WTC11 (cell line): ENCODE results near the gene ZFYVE28. TPM values are rescaled to one million over a fixed set of nuclear protein-coding genes. Genes with fewer than 3 reads are reported as not detected.

ENCODE experiments used
- ATAC-seq: fragments of 200-7000 bp; cut with Tn5 transposase; 2 replicates; pipeline ENCODE4 v1.10.0; 2021; ENCODE audit warnings: mild to moderate bottlenecking, moderate library complexity
- CTCF ChIA-PET: fragments of 300-600 bp; sonication (Branson Sonifier 250); formaldehyde crosslinking; loops from one replicate; lab custom pipeline; 2021; ENCODE audit warnings: antibody characterized with exemption; lab: Charles Lee
- POLR2A ChIA-PET: fragments of 350-600 bp; sonication (Branson Sonifier 250); formaldehyde crosslinking; loops from one replicate; lab custom pipeline; 2021; ENCODE audit warnings: antibody characterized with exemption; lab: Charles Lee
- DNase-seq: peaks from one replicate; pipeline ENCODE4 v3.0.0; 2021; ENCODE audit warnings: low spot score
- H3K27ac Mint-ChIP-seq: 2 replicates; pipeline ENCODE4 v1.8.0; 2021; ENCODE audit warnings: mixed read lengths
- H3K27me3 Mint-ChIP-seq: 2 replicates; pipeline ENCODE4 v1.8.0; 2021; ENCODE audit warnings: low read depth, mild to moderate bottlenecking, moderate library complexity, mixed read lengths
- H3K36me3 Mint-ChIP-seq: 2 replicates; pipeline ENCODE4 v1.8.0; 2021; ENCODE audit warnings: mixed read lengths
- H3K4me1 Mint-ChIP-seq: 2 replicates; pipeline ENCODE4 v1.8.0; 2022; ENCODE audit warnings: mixed read lengths
- H3K4me3 Mint-ChIP-seq: 2 replicates; pipeline ENCODE4 v1.8.0; 2021; ENCODE audit warnings: mild to moderate bottlenecking, moderate library complexity, mixed read lengths
- H3K9me3 Mint-ChIP-seq: 2 replicates; pipeline ENCODE4 v1.8.0; 2021; ENCODE audit warnings: mixed read lengths
- ATF2 ChIP-seq: sonication (generic); formaldehyde crosslinking; IDR thresholded peaks from 2 replicates; pipeline ENCODE4 v1.8.1; 2022; ENCODE audit warnings: low read depth, missing genetic modification reagents, borderline replicate concordance
- ATF3 ChIP-seq: sonication (generic); formaldehyde crosslinking; conservative IDR thresholded peaks from 2 replicates; pipeline ENCODE4 v1.8.1; 2022; ENCODE audit warnings: mild to moderate bottlenecking, missing genetic modification reagents
- CBFB ChIP-seq: sonication (generic); formaldehyde crosslinking; IDR thresholded peaks from 2 replicates; pipeline ENCODE4 v1.8.1; 2022; ENCODE audit warnings: mild to moderate bottlenecking, low read depth, missing genetic modification reagents
- CREB1 ChIP-seq: sonication (generic); formaldehyde crosslinking; IDR thresholded peaks from 2 replicates; pipeline ENCODE4 v1.8.0; 2023; ENCODE audit warnings: mild to moderate bottlenecking, missing genetic modification reagents
- FOXJ3 ChIP-seq: sonication (generic); formaldehyde crosslinking; IDR thresholded peaks from 2 replicates; pipeline ENCODE4 v1.9.0; 2021; ENCODE audit warnings: missing genetic modification reagents, mild to moderate bottlenecking, borderline replicate concordance
- GABPB1 ChIP-seq: sonication (generic); formaldehyde crosslinking; IDR thresholded peaks from 2 replicates; pipeline ENCODE4 v1.8.1; 2023; ENCODE audit warnings: mild to moderate bottlenecking, missing genetic modification reagents
- KAT7 ChIP-seq: sonication (generic); formaldehyde crosslinking; IDR thresholded peaks from 2 replicates; pipeline ENCODE4 v1.8.1; 2023; ENCODE audit warnings: missing genetic modification reagents, mild to moderate bottlenecking, borderline replicate concordance
- MXD4 ChIP-seq: fragments of 250-450 bp; sonication (Bioruptor Pico); IDR thresholded peaks from 2 replicates; pipeline ENCODE4 v1.8.0; 2021; ENCODE audit warnings: mild to moderate bottlenecking, moderate library complexity, borderline replicate concordance
- NFE2L1 ChIP-seq: sonication (generic); formaldehyde crosslinking; IDR thresholded peaks from 2 replicates; pipeline ENCODE4 v1.8.1; 2023; ENCODE audit warnings: missing genetic modification reagents
- NFYB ChIP-seq: sonication (generic); formaldehyde crosslinking; conservative IDR thresholded peaks from 2 replicates; pipeline ENCODE4 v1.8.0; 2022; ENCODE audit warnings: low read depth, missing genetic modification reagents
- NR1H2 ChIP-seq: sonication (generic); formaldehyde crosslinking; IDR thresholded peaks from 2 replicates; pipeline ENCODE4 v1.9.0; 2021; ENCODE audit warnings: mild to moderate bottlenecking, moderate library complexity, missing genetic modification reagents
- NR2C2 ChIP-seq: sonication (generic); formaldehyde crosslinking; IDR thresholded peaks from 2 replicates; pipeline ENCODE4 v1.8.0; 2022; ENCODE audit warnings: mild to moderate bottlenecking, missing genetic modification reagents
- PREB ChIP-seq: sonication (generic); formaldehyde crosslinking; IDR thresholded peaks from 2 replicates; pipeline ENCODE4 v1.8.1; 2022; ENCODE audit warnings: mild to moderate bottlenecking, missing genetic modification reagents, moderate library complexity, borderline replicate concordance
- SMAD3 ChIP-seq: sonication (generic); formaldehyde crosslinking; IDR thresholded peaks from 2 replicates; pipeline ENCODE4 v1.8.0; 2022; ENCODE audit warnings: missing genetic modification reagents, mild to moderate bottlenecking, borderline replicate concordance
- SOX15 ChIP-seq: fragments of 250-450 bp; sonication (Bioruptor Pico); IDR thresholded peaks from 2 replicates; pipeline ENCODE4 v1.9.0; 2021; ENCODE audit warnings: mild to moderate bottlenecking
- SP1 ChIP-seq: sonication (generic); formaldehyde crosslinking; conservative IDR thresholded peaks from 2 replicates; pipeline ENCODE4 v1.8.1; 2022; ENCODE audit warnings: missing genetic modification reagents
- USF2 ChIP-seq: sonication (generic); formaldehyde crosslinking; IDR thresholded peaks from 2 replicates; pipeline ENCODE4 v1.8.1; 2023; ENCODE audit warnings: mild to moderate bottlenecking, missing genetic modification reagents, moderate library complexity
- ZNF138 ChIP-seq: sonication (generic); formaldehyde crosslinking; conservative IDR thresholded peaks from 2 replicates; pipeline ENCODE4 v1.8.1; 2022; ENCODE audit warnings: mild to moderate bottlenecking, moderate library complexity, missing genetic modification reagents
- ZNF281 ChIP-seq: sonication (generic); formaldehyde crosslinking; IDR thresholded peaks from 2 replicates; pipeline ENCODE4 v1.8.0; 2023; ENCODE audit warnings: mild to moderate bottlenecking, missing genetic modification reagents
- ZNF512 ChIP-seq: sonication (generic); formaldehyde crosslinking; IDR thresholded peaks from 2 replicates; pipeline ENCODE4 v1.8.1; 2022; ENCODE audit warnings: missing genetic modification reagents, borderline replicate concordance
- total RNA-seq: library from RNA; stranded (reverse); gene quantifications from 3 replicates; pipeline ENCODE4 v1.2.3, GENCODE V29; 2021

The ZFYVE28 gene
- total RNA-seq, 1 experiment from 2014 or later: 7.8 TPM

GRCh38 chr4:2248821-2249261 lies 169.6 kb downstream of the ZFYVE28 start:
- no peak for TF ChIP-seq PREB (CRISPR knock-in tag)
- no peak for TF ChIP-seq SP1 (CRISPR knock-in tag)
- TF ChIP-seq ATF3 (CRISPR knock-in tag): no peak
- TF ChIP-seq MXD4 (CRISPR knock-in tag): no peak
- TF ChIP-seq SOX15 (CRISPR knock-in tag): no peak
- no peak for TF ChIP-seq KAT7
- no peak for TF ChIP-seq NFYB (CRISPR knock-in tag)
- TF ChIP-seq CBFB (CRISPR knock-in tag): no peak
- no peak for TF ChIP-seq NR1H2 (CRISPR knock-in tag)
- no peak for TF ChIP-seq ZNF281 (CRISPR knock-in tag)
- no peak for TF ChIP-seq GABPB1 (CRISPR knock-in tag)
- no peak for TF ChIP-seq FOXJ3
- no peak for TF ChIP-seq ATF2 (CRISPR knock-in tag)
- TF ChIP-seq CREB1: no peak
- no peak for TF ChIP-seq ZNF138 (CRISPR knock-in tag)
- TF ChIP-seq USF2 (CRISPR knock-in tag): no peak
- TF ChIP-seq NR2C2 (CRISPR knock-in tag): no peak
- TF ChIP-seq SMAD3 (CRISPR knock-in tag): no peak
- no peak for TF ChIP-seq ZNF512 (CRISPR knock-in tag)
- TF ChIP-seq NFE2L1 (CRISPR knock-in tag): no peak
- ChIA-PET POLR2A (no interaction called here), CTCF (no interaction called here)
- Mint-ChIP-seq H3K27ac (no peak overlapping the region), H3K9me3 (peaks cover 17% of the 10 kb centered on the region), H3K36me3 (peaks cover 8% of the 10 kb centered on the region), H3K4me1 (peaks cover 9% of the 10 kb centered on the region; the same call in 1 of the 2 replicates), H3K4me3 (no peak overlapping the region), H3K27me3 (peaks cover 5% of the 10 kb centered on the region)
- DNase-seq: no peak
- ATAC-seq: no peak
